Measurements from ENCODE around the gene TIMM10.

Gene TIMM10

GRCh38 chr11:57490456-57491248 lies 39.9 kb downstream of the TIMM10 start:
- no peak for DNase-seq (ENCODE audit: low read depth, low spot score)

GRCh38 chr11:57487920-57488659 lies 42.5 kb downstream of the TIMM10 start:
- no peak for DNase-seq (ENCODE audit: low read depth, low spot score)
- no peak overlapping the region for H3K4me3 ChIP-seq (ENCODE audit: low read length)

More at GRCh38 chr11:57490456-57491248, 39.9 kb downstream of the TIMM10 start:
- no peak overlapping the region for H3K4me3 ChIP-seq (ENCODE audit: low read length)

GRCh38 chr11:57487021-57487778 lies 43.4 kb downstream of the TIMM10 start:
- no peak for DNase-seq (ENCODE audit: low read depth, low spot score)
- H3K4me3 ChIP-seq (ENCODE audit: low read length), result no peak overlapping the region

- no peak for DNase-seq (ENCODE audit: low read depth, low spot score)
- H3K4me3 ChIP-seq (ENCODE audit: low read length), result no peak overlapping the region
Observed at GRCh38 chr11:57485217-57485990, 45.1 kb downstream of the TIMM10 start.

- no peak overlapping the region for H3K4me3 ChIP-seq (ENCODE audit: low read length)
- DNase-seq (ENCODE audit: low read depth, low spot score), result no peak
Observed at GRCh38 chr11:57484141-57484710, 46.3 kb downstream of the TIMM10 start.

GRCh38 chr11:57483562-57483918 lies 47.0 kb downstream of the TIMM10 start:
- no peak overlapping the region for H3K4me3 ChIP-seq (ENCODE audit: low read length)
- no peak for DNase-seq (ENCODE audit: low read depth, low spot score)

- no peak for DNase-seq (ENCODE audit: low read depth, low spot score)
- peak overlapping the region; percentile 45 for H3K4me3 ChIP-seq (ENCODE audit: low read length)
Observed at GRCh38 chr11:57482782-57483561, 47.6 kb downstream of the TIMM10 start.

- peak overlapping the region; percentile 45; the same call in 1 of the 2 replicates for H3K4me3 ChIP-seq (ENCODE audit: low read length)
- no peak for DNase-seq (ENCODE audit: low read depth, low spot score)
Observed at GRCh38 chr11:57481915-57482781, 48.4 kb downstream of the TIMM10 start.

- no peak overlapping the region for H3K4me3 ChIP-seq (ENCODE audit: low read length)
- no peak for DNase-seq (ENCODE audit: low read depth, low spot score)
Observed at GRCh38 chr11:57481315-57481714, 49.2 kb downstream of the TIMM10 start.

GRCh38 chr11:57480409-57481137 lies 50.0 kb downstream of the TIMM10 start:
- DNase-seq (ENCODE audit: low read depth, low spot score), result peak; percentile 50
- no peak overlapping the region for H3K4me3 ChIP-seq (ENCODE audit: low read length)

GRCh38 chr11:57479911-57480310 lies 50.6 kb downstream of the TIMM10 start:
- H3K4me3 ChIP-seq (ENCODE audit: low read length), result no peak overlapping the region
- no peak for DNase-seq (ENCODE audit: low read depth, low spot score)

GRCh38 chr11:57479021-57479663 lies 51.4 kb downstream of the TIMM10 start:
- DNase-seq (ENCODE audit: low read depth, low spot score), result no peak
- no peak overlapping the region for H3K4me3 ChIP-seq (ENCODE audit: low read length)
